Measurements from ENCODE around the gene GFI1.
"Not testable (repeated sequence)": the region's sequence is repeated elsewhere in the genome, so short reads cannot be mapped to it uniquely, and the experiment has no call there.

Gene GFI1

GRCh38 chr1:92464588-92465255 lies 22.0 kb downstream of the GFI1 start:
- no peak for DNase-seq (ENCODE audit: low spot score)

DNA sequence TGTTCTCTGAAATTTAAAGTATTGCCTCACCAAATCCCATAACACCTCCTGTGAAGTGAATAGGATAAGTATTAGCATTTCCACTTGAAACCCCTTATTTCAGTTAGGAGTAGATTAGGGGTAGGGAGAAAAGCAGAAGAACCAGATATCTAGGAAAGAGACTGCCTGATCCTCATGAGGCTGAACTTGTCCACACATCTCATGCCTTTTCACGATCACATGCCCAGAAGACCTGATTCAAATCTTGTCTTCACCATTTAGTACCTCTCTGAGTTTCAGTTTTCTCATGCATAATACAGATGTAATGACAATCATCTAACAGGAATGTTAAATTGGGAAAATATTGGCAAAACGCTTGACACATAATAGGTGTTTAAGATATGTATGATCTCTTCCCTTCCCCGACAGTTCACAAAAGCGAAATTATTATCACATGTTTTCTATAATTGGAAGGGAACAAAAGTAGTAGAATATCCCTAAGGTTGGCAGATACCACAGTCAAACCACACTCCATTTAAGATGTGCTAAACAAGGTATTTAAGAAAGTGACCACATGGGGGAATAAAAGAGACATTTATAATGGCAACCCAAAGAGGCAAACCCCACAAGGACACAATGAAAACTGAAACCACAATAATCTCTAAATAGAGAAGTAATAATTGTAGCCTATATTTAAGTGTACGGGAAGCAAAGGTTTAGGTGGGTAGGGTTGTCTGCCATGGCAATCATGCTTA lies 25.2 kb downstream of the GFI1 start:
- DNase-seq (ENCODE audit: low spot score): no peak

GRCh38 chr1:92459871-92460320 lies 26.8 kb downstream of the GFI1 start:
- DNase-seq (ENCODE audit: low spot score): no peak

DNA sequence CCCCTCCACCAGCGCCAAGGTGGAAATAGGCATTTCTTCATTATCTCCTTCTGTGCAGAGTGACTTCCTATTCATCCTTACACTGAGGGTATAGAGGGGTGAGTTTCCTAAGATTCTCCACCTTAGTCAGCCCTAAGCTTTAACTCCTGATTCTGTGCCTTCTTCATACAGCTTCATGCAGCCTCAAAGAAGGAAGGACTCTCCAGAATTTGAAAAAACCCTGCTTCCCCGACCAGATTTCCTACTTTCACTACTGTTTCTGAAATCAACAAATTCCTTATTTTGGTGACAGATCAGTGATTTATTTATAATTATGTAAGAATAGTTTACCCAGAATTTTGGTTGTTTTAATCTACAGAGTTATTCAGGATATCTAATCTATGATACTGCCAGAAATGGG lies 28.6 kb downstream of the GFI1 start:
- no peak for DNase-seq (ENCODE audit: low spot score)

- no peak for DNase-seq (ENCODE audit: low spot score)
Observed at GRCh38 chr1:92447976-92448375, 38.7 kb downstream of the GFI1 start.

- DNase-seq (ENCODE audit: low spot score): no peak
Observed at GRCh38 chr1:92447033-92447681, 39.6 kb downstream of the GFI1 start.

DNA sequence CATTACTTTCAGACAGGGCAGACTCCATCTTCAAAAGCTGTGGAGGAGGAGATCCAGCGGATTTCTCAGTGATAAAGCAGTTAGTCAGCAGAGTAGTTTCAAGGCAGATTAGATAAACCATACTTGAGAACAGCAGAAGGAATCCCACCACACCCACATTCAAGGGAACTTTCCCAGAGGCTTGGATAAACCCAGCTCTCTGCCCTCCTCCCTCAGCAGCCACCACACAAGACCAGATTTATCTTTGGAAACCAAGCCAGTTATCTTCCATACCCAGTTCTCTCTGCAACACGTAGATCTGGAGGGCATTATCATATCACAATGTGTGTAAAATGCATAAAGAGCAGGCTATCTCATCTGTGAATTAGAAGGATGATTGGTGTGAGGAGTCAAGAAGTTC lies 40.2 kb downstream of the GFI1 start:
- no peak for DNase-seq (ENCODE audit: low spot score)

- DNase-seq (ENCODE audit: low spot score): no peak
Observed at GRCh38 chr1:92445865-92446264, 40.9 kb downstream of the GFI1 start.

- no peak for DNase-seq (ENCODE audit: low spot score)
Observed at GRCh38 chr1:92444351-92444750, 42.4 kb downstream of the GFI1 start.

DNA sequence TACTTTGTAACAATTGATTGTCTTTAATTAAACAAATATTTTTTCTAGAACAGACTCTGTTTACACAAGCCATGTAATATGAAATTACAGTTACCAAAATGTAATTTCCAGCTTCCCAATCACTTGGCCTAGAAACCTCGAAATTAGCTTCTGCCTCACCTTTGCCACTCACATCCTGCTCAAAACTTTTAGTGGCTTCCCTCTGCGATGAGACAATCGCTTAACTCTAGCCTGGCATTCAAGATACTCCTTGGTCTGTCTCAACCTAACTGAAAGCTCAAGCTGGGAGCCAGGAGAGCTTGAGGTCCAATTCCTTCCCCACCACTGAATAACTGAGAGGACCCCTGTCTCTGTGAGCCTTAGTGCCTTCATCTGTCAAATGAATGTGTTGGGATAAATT lies 42.8 kb downstream of the GFI1 start:
- no peak for DNase-seq (ENCODE audit: low spot score)

DNA sequence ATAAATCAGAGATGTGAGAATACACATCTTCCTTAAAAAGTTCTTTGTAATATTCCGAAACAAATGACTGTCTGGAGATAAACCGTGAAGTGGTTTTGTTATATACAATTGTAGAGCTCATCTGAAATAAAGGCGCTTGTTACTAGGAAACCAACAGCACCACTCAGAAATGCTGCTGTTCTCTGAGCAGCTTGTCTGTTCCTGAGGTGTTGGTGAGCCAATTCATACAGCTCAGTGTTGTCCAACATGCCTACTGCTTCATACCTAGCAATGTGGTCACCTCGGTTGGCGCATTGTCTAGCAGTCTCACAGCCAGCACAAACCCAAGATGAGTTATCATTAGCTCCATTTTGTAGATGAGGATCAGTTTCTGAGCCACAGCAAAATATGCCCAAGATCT lies 44.4 kb downstream of the GFI1 start:
- DNase-seq (ENCODE audit: low spot score): no peak

DNA sequence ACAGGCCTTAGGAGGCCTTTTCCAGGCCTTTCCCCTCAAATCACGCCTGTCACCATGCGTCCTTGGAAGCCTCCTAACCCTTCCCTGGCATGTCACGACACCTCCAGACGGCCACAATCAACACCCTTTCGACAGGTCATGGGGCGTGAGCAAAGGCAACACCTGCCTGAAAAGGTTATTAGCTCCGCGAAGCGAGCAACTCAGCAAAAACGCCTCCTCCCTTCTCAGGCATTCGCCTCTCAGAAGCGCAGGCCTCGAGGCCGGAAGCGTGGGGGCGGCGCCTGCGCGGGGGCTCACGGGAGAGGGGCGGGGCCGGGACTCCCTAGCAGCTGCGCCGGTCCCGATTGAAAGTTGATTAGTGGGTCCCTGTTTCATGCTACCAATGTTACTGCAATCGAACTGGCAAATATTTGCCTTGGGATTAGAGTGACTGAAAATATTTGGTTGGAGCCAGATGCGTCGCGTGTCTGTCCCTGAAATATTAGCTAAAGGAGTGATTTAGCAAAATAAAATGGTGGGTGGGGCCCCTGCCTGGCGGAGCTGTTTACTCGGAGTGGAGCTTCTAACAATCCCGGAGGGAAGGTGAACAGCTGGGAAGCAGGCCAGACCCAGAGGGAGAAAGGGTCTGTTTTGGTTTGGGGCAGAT lies 44.9 kb downstream of the GFI1 start:
- DNase-seq (ENCODE audit: low spot score): no peak

DNA sequence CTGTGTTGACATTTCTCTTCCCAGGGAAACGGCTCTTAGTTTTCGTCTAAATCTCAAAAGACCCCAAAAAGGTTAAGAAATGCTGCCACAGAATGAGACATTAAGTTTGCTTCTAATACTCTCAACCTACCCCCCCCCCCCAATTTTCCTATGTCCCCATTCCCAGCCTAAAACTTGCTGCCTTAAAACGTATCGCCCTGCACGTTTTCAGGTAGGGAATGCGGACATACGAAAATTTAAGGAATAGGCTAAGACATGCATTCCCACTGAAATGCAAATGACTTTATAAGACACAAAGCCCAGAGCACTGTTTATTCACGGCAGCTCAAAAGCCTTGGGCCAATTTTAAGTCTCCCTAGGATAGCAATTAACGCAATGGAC lies 45.4 kb downstream of the GFI1 start:
- DNase-seq (ENCODE audit: low spot score): no peak

DNA sequence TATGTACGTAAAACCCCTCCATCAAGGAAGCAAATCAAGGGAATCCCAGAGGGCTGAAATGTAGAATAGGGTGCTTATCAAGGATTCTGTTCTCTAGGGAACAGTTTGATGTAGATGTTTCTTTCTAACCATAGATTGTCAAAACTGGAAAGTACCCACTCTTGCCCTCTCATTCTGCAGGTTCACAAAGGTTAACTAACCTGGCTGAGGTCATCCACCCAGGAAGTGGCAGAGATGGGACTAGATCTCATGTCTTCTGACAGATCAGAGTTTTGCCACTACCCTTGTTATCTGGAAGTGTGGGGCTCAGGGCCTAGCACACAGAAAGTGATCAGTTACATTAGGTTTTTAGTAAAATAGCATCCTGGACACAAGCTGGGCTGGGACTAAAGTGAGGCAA lies 47.4 kb downstream of the GFI1 start:
- DNase-seq (ENCODE audit: low spot score): no peak

DNA sequence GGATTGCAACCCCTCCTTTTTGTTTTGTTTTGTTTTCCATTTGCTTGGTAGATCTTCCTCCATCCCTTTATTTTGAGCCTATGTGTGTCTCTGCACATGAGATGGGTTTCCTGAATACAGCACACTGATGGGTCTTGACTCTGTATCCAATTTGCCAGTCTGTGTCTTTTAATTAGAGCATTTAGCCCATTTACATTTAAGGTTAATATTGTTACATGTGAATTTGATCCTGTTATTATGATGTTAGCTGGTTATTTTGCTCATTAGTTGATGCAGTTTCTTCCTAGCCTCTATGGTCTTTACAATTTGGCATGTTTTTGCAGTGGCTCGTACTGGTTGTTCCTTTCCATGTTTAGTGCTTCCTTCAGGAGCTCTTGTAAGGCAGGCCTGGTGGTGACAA lies 52.2 kb downstream of the GFI1 start:
- DNase-seq (ENCODE audit: low spot score): not testable (repeated sequence)

DNA sequence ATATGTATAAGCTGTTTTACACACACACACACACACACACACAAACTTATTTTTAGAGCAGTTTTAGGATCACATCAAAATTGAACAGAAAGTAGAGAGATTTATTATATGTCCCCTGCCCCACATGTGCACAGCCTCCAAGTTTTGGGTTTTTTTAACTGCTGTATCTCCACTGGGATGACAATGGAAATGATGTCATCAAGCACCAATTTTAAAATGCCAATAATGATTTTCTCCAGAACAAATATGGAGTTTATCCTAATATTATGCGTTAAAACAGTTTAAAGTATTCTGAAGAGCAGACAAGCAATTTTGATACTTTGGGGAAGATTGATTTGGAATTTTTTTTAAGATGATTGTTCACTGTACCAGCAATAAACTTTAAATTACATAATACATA lies 56.7 kb downstream of the GFI1 start:
- no peak for DNase-seq (ENCODE audit: low spot score)

GRCh38 chr1:92425617-92426016 lies 61.1 kb downstream of the GFI1 start:
- no peak for DNase-seq (ENCODE audit: low spot score)

Data from cerebellar cortex (tissue), 1 donor.